Sigmoid colon (tissue), 4 donors: ENCODE data around the gene CSF3R.

Experiments used
- CTCF ChIP-seq, 4 experiments: fragments of 450-650 bp in 3 of 4; fragments of 200-600 bp in 1 of 4; IDR thresholded peaks; one replicate each; pipeline ENCODE4 v1.5.1; 2016 to 2019; ENCODE audit warnings: antibody characterized with exemption in 4 of 4, mild to moderate bottlenecking in 3 of 4, moderate library complexity in 2 of 4
- EP300 ChIP-seq, 4 donors: sonication (generic); formaldehyde crosslinking; IDR thresholded peaks; one replicate each; pipeline ENCODE4 v1.6.1; 2017; ENCODE audit warnings: antibody characterized with exemption in 4 of 4
- POLR2A ChIP-seq, 2 donors: fragments of 450-650 bp; IDR thresholded peaks; one replicate each; pipeline ENCODE4 v1.6.1; 2016; ENCODE audit warnings: antibody characterized with exemption in 2 of 2, mild to moderate bottlenecking in 2 of 2, moderate library complexity in 2 of 2
- POLR2AphosphoS5 ChIP-seq, 4 donors: sonication (generic); formaldehyde crosslinking; IDR thresholded peaks; one replicate each; pipeline ENCODE4 v1.6.1; 2017; ENCODE audit warnings: antibody characterized with exemption in 4 of 4

GRCh38 chr1:36471830-36472641 is 10.7 kb downstream of the CSF3R start:
- TF ChIP-seq CTCF (IDR thresholded peaks at IDR 0.05): no peak
- TF ChIP-seq POLR2A (IDR thresholded peaks at IDR 0.05): no peak
- no peak for TF ChIP-seq EP300 (IDR thresholded peaks at IDR 0.05)
- no peak for TF ChIP-seq POLR2AphosphoS5 (IDR thresholded peaks at IDR 0.05)
